Endodermal cell (in vitro differentiated cells): ENCODE results near the gene BSG. TPM values are rescaled to one million over a fixed set of nuclear protein-coding genes. Genes with fewer than 3 reads are reported as not detected.

Experiments
- DNase-seq: peaks from one replicate; pipeline ENCODE4 v3.0.0-alpha.2; 2017
- H3K27ac ChIP-seq: 2 replicates; pipeline ENCODE4 v1.5.1; 2013; ENCODE audit warnings: mild to moderate bottlenecking, low read depth, low read length, moderate library complexity
- H3K27me3 ChIP-seq: 2 replicates; pipeline ENCODE4 v1.6.1; 2013; ENCODE audit warnings: mild to moderate bottlenecking, low read length, moderate library complexity; ENCODE audit not compliant: insufficient read depth, control insufficient read depth, poor library complexity, severe bottlenecking
- H3K36me3 ChIP-seq: 2 replicates; pipeline ENCODE4 v1.7.0; 2013; ENCODE audit warnings: mild to moderate bottlenecking, low read length, moderate library complexity; ENCODE audit not compliant: control insufficient read depth, insufficient read depth
- H3K4me1 ChIP-seq: one replicate; pipeline ENCODE4 v1.7.0; 2013; ENCODE audit warnings: low read length; ENCODE audit not compliant: control insufficient read depth, insufficient read depth
- H3K4me3 ChIP-seq: 2 replicates; pipeline ENCODE4 v1.5.1; 2013; ENCODE audit warnings: mild to moderate bottlenecking, low read length, moderate library complexity
- H3K9ac ChIP-seq: 2 replicates; pipeline ENCODE4 v1.6.1; 2013; ENCODE audit warnings: mild to moderate bottlenecking, low read length, moderate library complexity; ENCODE audit not compliant: poor library complexity, severe bottlenecking; ENCODE audit errors: extremely low read depth
- H3K9me3 ChIP-seq: 2 replicates; pipeline ENCODE4 v1.6.1; 2013; ENCODE audit warnings: mild to moderate bottlenecking, low read length, moderate library complexity; ENCODE audit not compliant: control insufficient read depth
- H3K27ac Mint-ChIP-seq: 2 replicates; pipeline ENCODE4 v1.8.0; 2020; ENCODE audit warnings: mixed read lengths
- H3K27me3 Mint-ChIP-seq: 2 replicates; pipeline ENCODE4 v1.8.0; 2021; ENCODE audit warnings: mild to moderate bottlenecking, mixed read lengths; ENCODE audit not compliant: insufficient read depth
- H3K36me3 Mint-ChIP-seq: 2 replicates; pipeline ENCODE4 v1.8.0; 2020; ENCODE audit warnings: low read depth, mixed read lengths
- H3K4me1 Mint-ChIP-seq: 2 replicates; pipeline ENCODE4 v1.8.0; 2020; ENCODE audit warnings: mixed read lengths
- H3K4me3 Mint-ChIP-seq: 2 replicates; pipeline ENCODE4 v1.8.0; 2020; ENCODE audit warnings: mild to moderate bottlenecking, moderate library complexity, mixed read lengths
- H3K9me3 Mint-ChIP-seq: 2 replicates; pipeline ENCODE4 v1.8.0; 2020; ENCODE audit warnings: mild to moderate bottlenecking, mixed read lengths
- WGBS, 2 experiments: methylation state at CpG; one replicate each; pipeline versions ENCODE4 v1.1.5 to v1.1.7; 2013; ENCODE audit warnings: missing lambda C conversion rate in 2 of 2, mixed read lengths in 1 of 2; ENCODE audit not compliant: insufficient coverage in 1 of 2, insufficient read length in 1 of 2; 5-methylcytosine and 5-hydroxymethylcytosine counted together
- total RNA-seq, 2 donors: library from RNA; stranded (reverse); fragmentation: NEBNext Ultra II Directional in 1 of 2; extraction: Animal tissue kit (Norgen Biotek cat#: 25700) in 1 of 2; gene quantifications; 2 replicates in 1 of 2; 3 replicates in 1 of 2; pipeline ENCODE4 v1.2.1, GENCODE V29; 2021
- TF ChIP-seq, protein P1 (sequence below): fragments of 200-600 bp; sonication (generic); conservative IDR thresholded peaks from 2 replicates; pipeline ENCODE4 v1.5.0; 2021; ENCODE audit warnings: antibody characterized with exemption, mild to moderate bottlenecking

The BSG gene
- total RNA-seq, 2 donors from 2014 or later: 808 to 833 TPM

DNA sequence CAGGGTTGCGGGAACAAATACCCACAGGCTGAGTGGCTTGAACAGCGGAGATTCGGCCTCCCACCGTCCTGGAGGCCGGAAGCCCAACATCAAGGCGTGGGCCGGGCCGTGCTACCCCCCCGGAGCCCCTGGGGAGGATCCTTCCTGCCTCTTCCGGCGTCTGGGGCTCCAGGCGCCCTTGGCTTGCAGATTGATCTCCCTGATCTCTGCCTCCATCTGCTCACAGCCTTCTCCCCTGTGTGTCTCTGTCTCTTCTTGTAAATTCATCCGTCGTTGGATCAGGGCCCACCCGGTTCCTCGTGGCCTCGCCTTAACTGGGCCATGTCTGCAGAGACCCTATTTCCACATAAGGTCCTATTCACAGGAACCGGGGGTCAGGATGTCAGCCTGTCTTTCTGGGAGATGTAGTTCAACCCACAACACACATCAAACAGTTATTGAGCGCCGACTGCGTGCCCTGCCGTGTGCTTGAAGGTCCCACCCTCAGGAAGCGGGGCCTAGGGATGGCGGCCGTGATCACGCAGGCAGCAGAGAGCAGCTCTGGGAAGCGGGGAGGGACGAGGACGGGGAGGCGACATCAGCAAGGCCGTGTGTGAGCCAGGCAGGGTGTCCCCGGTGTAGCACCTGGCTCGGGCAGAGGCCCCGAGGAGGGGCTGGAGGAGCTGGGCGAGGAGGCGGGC lies 38.5 kb downstream of the BSG start:
- no peaks in the 10 kb centered on the region for H3K4me1 ChIP-seq
- H3K9me3 ChIP-seq: no peaks in the 10 kb centered on the region
- no peaks in the 10 kb centered on the region for H3K27me3 ChIP-seq
- H3K4me3 Mint-ChIP-seq: no peak overlapping the region
- H3K36me3 ChIP-seq: peaks cover 3% of the 10 kb centered on the region
- H3K4me3 ChIP-seq: no peak overlapping the region
- H3K9me3 Mint-ChIP-seq: no peaks in the 10 kb centered on the region
- H3K27me3 Mint-ChIP-seq: no peaks in the 10 kb centered on the region
- peaks cover 24% of the 10 kb centered on the region for H3K36me3 Mint-ChIP-seq
- H3K27ac ChIP-seq: no peak overlapping the region
- no peaks in the 10 kb centered on the region for H3K4me1 Mint-ChIP-seq
- 75 to 78% methylated on average over 19 to 36 of the region's 36 CpGs for WGBS, 2 experiments
- no peak overlapping the region for H3K9ac ChIP-seq
- no peak for DNase-seq
- TF ChIP-seq, protein P1, sequence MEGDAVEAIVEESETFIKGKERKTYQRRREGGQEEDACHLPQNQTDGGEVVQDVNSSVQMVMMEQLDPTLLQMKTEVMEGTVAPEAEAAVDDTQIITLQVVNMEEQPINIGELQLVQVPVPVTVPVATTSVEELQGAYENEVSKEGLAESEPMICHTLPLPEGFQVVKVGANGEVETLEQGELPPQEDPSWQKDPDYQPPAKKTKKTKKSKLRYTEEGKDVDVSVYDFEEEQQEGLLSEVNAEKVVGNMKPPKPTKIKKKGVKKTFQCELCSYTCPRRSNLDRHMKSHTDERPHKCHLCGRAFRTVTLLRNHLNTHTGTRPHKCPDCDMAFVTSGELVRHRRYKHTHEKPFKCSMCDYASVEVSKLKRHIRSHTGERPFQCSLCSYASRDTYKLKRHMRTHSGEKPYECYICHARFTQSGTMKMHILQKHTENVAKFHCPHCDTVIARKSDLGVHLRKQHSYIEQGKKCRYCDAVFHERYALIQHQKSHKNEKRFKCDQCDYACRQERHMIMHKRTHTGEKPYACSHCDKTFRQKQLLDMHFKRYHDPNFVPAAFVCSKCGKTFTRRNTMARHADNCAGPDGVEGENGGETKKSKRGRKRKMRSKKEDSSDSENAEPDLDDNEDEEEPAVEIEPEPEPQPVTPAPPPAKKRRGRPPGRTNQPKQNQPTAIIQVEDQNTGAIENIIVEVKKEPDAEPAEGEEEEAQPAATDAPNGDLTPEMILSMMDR: no peak
- no peak overlapping the region for H3K27ac Mint-ChIP-seq

DNA sequence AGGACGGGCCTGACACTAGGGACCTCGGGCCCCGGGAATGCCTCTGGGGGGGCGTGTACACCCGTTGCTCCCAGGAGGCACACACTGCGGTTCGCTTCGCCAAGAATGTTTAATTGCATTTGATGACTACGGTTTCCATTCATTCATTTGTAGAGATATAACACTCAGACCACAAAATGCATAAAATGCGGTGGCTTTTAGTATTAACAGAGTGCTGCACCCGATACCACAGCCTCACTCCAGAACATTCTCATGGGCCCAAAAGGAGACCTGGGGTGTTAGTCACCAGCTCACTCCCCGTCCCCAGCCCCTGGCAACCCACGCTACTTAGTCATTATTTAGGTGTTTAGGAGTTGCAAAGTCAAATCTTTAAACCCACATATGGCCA lies 39.1 kb downstream of the BSG start:
- no peak overlapping the region for H3K27ac ChIP-seq
- Mint-ChIP-seq H3K27me3 (no peaks in the 10 kb centered on the region), H3K27ac (no peak overlapping the region), H3K9me3 (no peaks in the 10 kb centered on the region), H3K36me3 (peaks cover 24% of the 10 kb centered on the region), H3K4me3 (no peak overlapping the region), H3K4me1 (no peaks in the 10 kb centered on the region)
- peaks cover 3% of the 10 kb centered on the region for H3K36me3 ChIP-seq
- no peaks in the 10 kb centered on the region for H3K4me1 ChIP-seq
- 90 to 92% methylated on average over 4 to 13 of the region's 13 CpGs for WGBS, 2 experiments
- H3K9me3 ChIP-seq: no peaks in the 10 kb centered on the region
- H3K27me3 ChIP-seq: no peaks in the 10 kb centered on the region
- TF ChIP-seq, protein P1: no peak
- no peak overlapping the region for H3K4me3 ChIP-seq
- DNase-seq: no peak
- no peak overlapping the region for H3K9ac ChIP-seq

DNA sequence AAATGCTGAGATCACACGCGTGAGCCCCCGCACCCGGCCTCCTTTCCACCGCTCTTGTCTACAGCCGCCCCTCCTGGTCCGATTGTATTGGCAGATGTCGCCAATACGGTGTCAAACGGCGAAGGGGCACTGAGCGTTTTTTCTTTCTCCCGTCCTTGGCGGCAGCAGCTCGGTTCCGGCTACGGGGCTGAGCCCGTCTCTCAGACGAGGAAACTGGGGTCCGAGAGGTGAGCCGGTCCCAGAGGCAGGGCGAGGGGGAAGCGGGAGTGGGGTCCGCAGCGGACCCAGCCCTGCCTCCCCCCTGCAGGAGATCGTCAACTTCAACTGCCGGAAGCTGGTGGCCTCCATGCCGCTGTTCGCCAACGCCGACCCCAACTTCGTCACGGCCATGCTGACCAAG lies 40.5 kb downstream of the BSG start:
- no peak overlapping the region for H3K9ac ChIP-seq
- Mint-ChIP-seq H3K27ac (no peak overlapping the region), H3K9me3 (no peaks in the 10 kb centered on the region), H3K4me3 (no peak overlapping the region), H3K36me3 (peaks cover 29% of the 10 kb centered on the region), H3K27me3 (no peaks in the 10 kb centered on the region), H3K4me1 (no peaks in the 10 kb centered on the region)
- H3K27me3 ChIP-seq: no peaks in the 10 kb centered on the region
- TF ChIP-seq, protein P1: no peak
- H3K4me1 ChIP-seq: no peaks in the 10 kb centered on the region
- H3K36me3 ChIP-seq: peaks cover 3% of the 10 kb centered on the region
- H3K9me3 ChIP-seq: no peaks in the 10 kb centered on the region
- WGBS, 2 experiments: 95 to 96% methylated on average over 25 to 33 of the region's 33 CpGs
- no peak overlapping the region for H3K4me3 ChIP-seq
- no peak for DNase-seq
- no peak overlapping the region for H3K27ac ChIP-seq
